ENCODE results near the gene MDH1.

Gene MDH1

DNA sequence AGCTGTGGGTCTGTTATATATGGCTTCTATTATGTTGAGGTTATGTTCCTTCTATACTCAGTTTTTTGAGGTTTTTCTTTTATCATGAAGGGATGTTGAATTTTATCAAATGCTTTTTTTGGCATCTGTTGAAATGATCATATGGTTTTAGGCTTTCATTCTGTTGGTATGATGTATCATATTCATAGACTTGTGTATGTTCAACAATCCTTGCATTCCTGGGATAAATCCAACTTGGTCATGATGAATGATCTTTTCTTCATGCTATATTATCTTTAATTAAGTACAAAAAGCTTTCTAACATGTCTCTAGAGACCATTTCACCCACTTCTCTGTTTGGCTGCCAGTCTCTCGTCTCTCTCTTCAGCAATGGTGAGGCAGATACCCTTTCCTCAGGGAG, 54.2 kb downstream of the MDH1 start:
- DNase-seq = no peak

DNA sequence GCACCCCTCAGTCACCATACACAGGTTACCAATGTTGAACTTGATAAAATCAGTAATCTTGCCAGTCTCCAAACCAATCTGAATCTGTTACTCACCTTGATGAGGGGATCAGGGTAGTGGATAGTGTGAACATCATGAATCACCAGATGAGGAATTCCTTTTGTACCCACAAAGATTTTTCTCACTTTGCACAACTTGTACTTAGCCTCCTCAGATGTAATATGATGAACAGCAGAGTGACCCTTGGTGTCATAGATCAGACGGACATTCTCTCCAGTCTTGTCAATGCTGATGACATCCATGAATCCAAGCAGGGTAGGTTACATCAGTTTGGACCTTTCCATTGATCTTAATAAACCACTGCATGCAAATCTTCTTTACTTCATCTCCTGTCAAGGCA, 54.7 kb downstream of the MDH1 start:
- no peak for DNase-seq

DNA sequence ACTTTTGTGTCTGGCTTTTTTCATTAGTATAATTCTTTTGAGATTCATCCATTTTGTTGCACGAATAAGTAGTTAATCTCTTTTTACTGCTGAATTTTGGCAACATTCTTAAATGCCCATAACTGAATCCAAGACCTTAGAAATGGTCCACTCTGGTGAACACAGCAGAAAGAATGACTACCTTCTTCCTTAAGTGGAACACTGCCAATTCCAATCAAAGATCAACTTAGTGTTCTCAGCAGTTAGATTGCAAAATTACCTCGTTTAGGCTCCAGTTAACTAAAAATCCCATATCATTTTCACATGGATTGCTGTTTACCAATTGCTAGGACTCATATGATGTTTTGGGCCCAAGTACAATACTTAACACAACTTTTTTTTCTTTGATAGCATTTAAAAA, 59.9 kb downstream of the MDH1 start:
- no peak for DNase-seq

DNA sequence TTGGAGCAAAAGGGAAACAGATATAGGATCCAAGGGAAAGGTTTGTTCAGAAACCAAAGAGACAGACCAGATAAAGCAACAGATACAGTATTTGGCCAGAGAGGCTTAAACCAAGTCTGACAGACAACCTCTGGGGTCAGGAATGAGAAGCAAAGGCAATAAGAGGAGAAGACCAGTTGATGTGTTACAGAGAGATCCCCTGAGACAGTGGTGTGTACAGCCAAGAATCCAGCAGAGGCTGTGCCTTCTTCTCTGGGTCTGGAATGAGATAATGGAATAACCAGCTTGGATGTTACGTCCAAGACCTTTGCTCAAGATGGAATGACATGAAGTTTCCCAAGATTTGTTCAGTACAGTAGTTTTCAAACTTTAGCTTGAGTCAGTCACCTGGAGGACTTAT, 61.1 kb downstream of the MDH1 start:
- no peak for DNase-seq

DNA sequence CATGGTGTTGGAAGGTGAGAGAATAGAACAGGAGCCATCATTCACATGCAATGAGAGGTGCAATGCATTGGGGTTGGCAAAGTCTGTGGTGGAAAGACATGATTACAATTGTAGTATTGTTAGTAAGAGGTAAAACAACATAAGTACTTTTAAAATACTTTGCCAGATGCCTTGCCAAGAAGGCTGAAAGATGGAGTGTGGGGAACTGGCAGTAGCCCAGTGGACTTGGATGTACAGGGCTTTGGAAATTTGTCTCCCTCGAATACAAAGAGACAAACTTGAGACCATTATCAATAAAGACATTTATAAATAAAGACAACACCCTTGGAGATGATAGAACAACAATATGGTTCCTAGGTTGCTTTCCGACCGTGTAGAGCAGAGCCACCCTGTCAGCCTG, 62.0 kb downstream of the MDH1 start:
- no peak for DNase-seq

DNA sequence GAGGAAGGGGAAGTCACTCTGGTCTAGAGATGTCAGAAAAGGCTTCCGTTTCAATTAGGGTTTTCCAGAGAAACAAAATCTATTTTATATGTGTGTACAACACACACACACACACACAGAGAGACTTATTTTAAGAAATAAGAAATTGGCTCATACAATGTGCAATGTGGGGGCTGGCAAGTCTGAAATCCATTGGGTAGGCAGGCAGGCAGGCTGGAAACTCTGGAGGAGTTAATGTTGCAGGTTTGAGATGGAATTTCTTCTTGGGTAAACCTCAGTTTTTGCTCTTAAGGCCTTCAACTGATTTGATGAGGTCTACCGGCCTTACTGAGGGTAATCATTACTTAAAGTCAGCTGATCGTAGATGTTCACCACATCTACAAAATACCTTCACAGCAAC, 62.6 kb downstream of the MDH1 start:
- no peak for DNase-seq

DNA sequence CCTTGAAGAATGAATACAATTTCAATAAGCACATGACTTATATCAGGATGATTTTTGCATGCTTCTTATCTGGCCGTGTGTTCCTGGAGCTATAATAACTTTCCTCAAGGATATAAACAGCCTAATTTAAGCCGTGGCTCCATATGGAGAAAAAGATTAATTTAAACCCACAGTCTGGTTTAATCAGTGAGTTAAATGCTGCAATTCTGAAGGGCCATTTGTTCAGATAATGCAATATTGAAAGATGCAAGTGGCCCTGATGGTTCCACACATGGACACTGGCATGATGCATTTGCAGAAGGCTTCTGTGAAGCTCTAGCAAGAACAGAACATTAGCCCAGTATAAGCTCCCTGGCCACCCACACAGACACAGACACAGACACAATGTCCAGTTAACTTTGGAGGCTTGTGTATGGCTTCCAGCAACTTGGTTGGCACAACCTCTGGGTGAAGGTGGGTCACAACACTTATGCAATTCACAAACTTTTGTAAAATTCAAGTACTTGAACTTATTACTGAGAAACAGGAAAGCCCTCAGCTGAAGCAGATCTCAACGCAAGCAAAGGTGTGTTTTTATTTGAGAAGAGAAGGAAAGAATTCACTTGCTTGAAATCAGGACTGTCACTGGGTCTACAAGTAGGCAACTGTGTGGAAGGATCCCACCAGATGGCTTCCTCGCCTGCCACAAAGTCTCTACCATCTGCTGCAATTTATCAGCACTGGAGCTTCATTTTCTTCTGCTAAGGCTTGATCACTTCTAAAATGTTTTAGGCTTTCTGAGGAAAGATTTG, 63.3 kb downstream of the MDH1 start:
- DNase-seq = no peak

DNA sequence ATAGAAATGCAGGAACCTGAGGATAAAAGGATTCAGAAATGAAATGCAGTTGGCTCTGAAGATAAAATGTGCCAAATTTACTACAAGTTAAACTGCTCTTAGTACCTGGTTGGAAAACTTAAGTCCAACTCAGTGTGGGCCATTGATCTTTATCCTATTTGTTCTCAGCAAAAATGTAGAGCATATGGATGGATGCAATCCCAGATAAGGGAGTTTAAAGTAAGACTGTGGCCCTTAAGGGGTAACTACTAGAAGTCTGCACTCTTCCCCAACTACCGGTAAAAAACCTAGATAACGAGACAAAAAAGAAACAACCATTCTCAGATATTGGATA, 63.9 kb downstream of the MDH1 start:
- DNase-seq = no peak

DNA sequence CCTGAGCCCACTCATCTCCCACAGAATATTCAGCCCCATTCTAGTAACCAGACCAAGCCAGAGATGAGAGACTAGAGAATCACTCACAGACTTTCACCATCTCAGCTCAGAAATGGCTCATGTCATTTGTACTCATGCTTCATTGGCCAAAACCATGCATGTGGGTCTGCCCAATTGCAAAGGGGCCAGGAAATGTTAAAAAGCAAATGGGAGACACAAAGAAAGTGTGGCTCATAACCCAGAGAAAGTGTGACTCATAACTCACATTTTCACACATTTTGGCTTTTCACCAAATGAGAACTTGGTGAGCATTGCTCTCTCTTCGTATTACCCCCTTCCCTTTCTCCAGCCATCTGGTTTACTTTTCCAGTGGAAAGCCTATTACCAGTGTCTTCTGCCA, 66.2 kb downstream of the MDH1 start:
- DNase-seq = peak; percentile 29

Data from stimulated activated CD8-positive, alpha-beta memory T cell treated with anti-CD3 and anti-CD28 coated beads, Interleukin-4, amount 100 ng/mL, for 48 hours (primary cell).